ENCODE measurements around the gene P4HA1.

Gene P4HA1

GRCh38 chr10:72979709-72980108 is 117.0 kb downstream of the P4HA1 start:
- no peak for DNase-seq (ENCODE audit: low read depth)
- TF ChIP-seq CTCF (IDR thresholded peaks at IDR 0.05; ENCODE audit: insufficient read depth, low read depth, low read length, missing control alignments), result no peak
- no peak overlapping the region for H3K4me3 ChIP-seq (ENCODE audit: low read depth, low read length)

GRCh38 chr10:72976886-72977285 is 119.8 kb downstream of the P4HA1 start:
- DNase-seq (ENCODE audit: low read depth), result no peak
- H3K4me3 ChIP-seq (ENCODE audit: low read depth, low read length), result no peak overlapping the region
- TF ChIP-seq CTCF (IDR thresholded peaks at IDR 0.05; ENCODE audit: insufficient read depth, low read depth, low read length, missing control alignments), result no peak
